ENCODE data around the gene PLEKHB2. TPM values are rescaled to one million over a fixed set of nuclear protein-coding genes. Genes with fewer than 3 reads are reported as not detected.

PLEKHB2 gene
- total RNA-seq, 1 experiment from 2014 or later, result 55.9 TPM

DNA sequence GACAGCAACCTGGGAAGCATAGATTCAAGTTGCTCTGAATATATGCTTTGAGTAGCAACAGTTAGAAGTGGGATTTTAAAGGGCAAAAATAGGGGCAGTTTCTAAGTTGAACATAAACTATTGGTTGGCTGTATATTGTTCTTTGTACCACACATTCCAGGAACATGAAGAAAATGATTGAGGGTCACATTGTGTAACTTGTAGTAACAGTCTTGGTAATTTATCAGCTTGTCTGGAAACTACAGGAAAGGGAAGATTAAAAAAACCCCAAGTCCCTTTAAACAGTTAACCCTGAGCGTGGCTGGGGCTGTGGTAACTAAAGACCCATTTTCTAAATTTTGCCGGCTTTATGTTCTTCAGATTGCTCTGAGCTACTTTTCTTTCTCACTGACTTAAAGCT is 7.4 kb downstream of the PLEKHB2 start:
- no peak overlapping the region for H3K9ac ChIP-seq (ENCODE audit: extremely low read depth, insufficient read length, low read length)
- H3K27ac Mint-ChIP-seq, result peak overlapping the region in 1 of 3 experiments; percentile 10; a peak in 2 of 7 replicates

More for the DNA sequence above, 7.4 kb downstream of the PLEKHB2 start:
- Histone ChIP-seq H3K4me2 (ENCODE audit: insufficient read depth, insufficient read length, low read length) (no peak overlapping the region), H3K56ac (ENCODE audit: insufficient read length, low read depth, low read length) (no peak overlapping the region), H4K8ac (replicated peaks; ENCODE audit: insufficient read length, low read depth, low read length) (no peak overlapping the region), H3K18ac (ENCODE audit: insufficient read length, low read depth, low read length) (no peak overlapping the region), H3K27ac (ENCODE audit: insufficient read length, low read depth, low read length) (no peak overlapping the region), H2BK15ac (ENCODE audit: low read depth, low read length) (no peak overlapping the region), H2BK20ac (ENCODE audit: low read depth, low read length, poor library complexity, severe bottlenecking) (no peak overlapping the region), H4K5ac (ENCODE audit: insufficient read length, low read depth, low read length) (no peak overlapping the region), H4K91ac (ENCODE audit: insufficient read length, low read depth, low read length) (no peak overlapping the region), H2BK12ac (ENCODE audit: insufficient read length, low read depth, low read length) (no peak overlapping the region), H4K20me1 (ENCODE audit: control insufficient read depth, insufficient read depth, insufficient read length) (no peaks in the 10 kb centered on the region), H2BK5ac (ENCODE audit: insufficient read length, low read length) (no peak overlapping the region), H3K14ac (ENCODE audit: insufficient read depth, low read length) (no peak overlapping the region), H2AFZ (ENCODE audit: low read length) (no peak overlapping the region), H3K23me2 (ENCODE audit: insufficient read length, low read depth, low read length, poor library complexity, severe bottlenecking) (no peaks in the 10 kb centered on the region), H2BK120ac (ENCODE audit: low read depth, low read length, poor library complexity, severe bottlenecking) (no peak overlapping the region), H3K9me3 (ENCODE audit: control insufficient read depth, low read depth, low read length) (no peaks in the 10 kb centered on the region), H3K4me1 (ENCODE audit: insufficient read depth, low read length) (peaks cover 5% of the 10 kb centered on the region; the same call in 1 of the 2 replicates), H3K79me2 (ENCODE audit: insufficient read depth, low read length) (peaks cover 35% of the 10 kb centered on the region; the same call in 1 of the 2 replicates), H2AK5ac (ENCODE audit: insufficient read length, low read length) (no peak overlapping the region), H3K23ac (ENCODE audit: insufficient read length, low read depth, low read length) (no peak overlapping the region), H3K27me3 (ENCODE audit: insufficient read depth, low read length) (no peaks in the 10 kb centered on the region), H3K79me1 (ENCODE audit: insufficient read depth, low read depth, low read length, poor library complexity, severe bottlenecking) (peaks cover 13% of the 10 kb centered on the region), H3T11ph (ENCODE audit: low read length) (no peak overlapping the region), H3K4ac (ENCODE audit: low read depth, low read length) (no peak overlapping the region)
- TF ChIP-seq, protein P1, sequence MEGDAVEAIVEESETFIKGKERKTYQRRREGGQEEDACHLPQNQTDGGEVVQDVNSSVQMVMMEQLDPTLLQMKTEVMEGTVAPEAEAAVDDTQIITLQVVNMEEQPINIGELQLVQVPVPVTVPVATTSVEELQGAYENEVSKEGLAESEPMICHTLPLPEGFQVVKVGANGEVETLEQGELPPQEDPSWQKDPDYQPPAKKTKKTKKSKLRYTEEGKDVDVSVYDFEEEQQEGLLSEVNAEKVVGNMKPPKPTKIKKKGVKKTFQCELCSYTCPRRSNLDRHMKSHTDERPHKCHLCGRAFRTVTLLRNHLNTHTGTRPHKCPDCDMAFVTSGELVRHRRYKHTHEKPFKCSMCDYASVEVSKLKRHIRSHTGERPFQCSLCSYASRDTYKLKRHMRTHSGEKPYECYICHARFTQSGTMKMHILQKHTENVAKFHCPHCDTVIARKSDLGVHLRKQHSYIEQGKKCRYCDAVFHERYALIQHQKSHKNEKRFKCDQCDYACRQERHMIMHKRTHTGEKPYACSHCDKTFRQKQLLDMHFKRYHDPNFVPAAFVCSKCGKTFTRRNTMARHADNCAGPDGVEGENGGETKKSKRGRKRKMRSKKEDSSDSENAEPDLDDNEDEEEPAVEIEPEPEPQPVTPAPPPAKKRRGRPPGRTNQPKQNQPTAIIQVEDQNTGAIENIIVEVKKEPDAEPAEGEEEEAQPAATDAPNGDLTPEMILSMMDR (conservative IDR thresholded peaks at IDR 0.05), result no peak
- H3K27me3 Mint-ChIP-seq (ENCODE audit: low read depth), result no peaks in the 10 kb centered on the region
- no peak overlapping the region for H3K4me3 Mint-ChIP-seq
- DNase-seq, result no peak
- H3K36me3 Mint-ChIP-seq (ENCODE audit: insufficient read depth in 1 of 3, low read depth in 3 of 3), result peaks cover 24 to 34% (median 29%) of the 10 kb centered on the region in 3 experiments; a peak in 6 of 7 replicates
- H3K9me3 Mint-ChIP-seq, result peaks cover 2 to 4% of the 10 kb centered on the region in 2 experiments; a peak in 1 of 5 replicates
- no CpG with 5 or more reads among the region's 2 CpGs for WGBS (ENCODE audit: extremely low coverage, insufficient read length, low lambda C conversion rate)
- H3K4me1 Mint-ChIP-seq, result peaks cover 42 to 47% of the 10 kb centered on the region in 2 experiments
